ENCODE results near the gene RUNX1. TPM values are rescaled to one million over a fixed set of nuclear protein-coding genes. Genes with fewer than 3 reads are reported as not detected.

Gene RUNX1
- total and polyA plus RNA-seq, 2 donors (not counting 1 experiment from before 2014, with no cell fraction given) = 26.3 to 73.0 TPM

- Histone ChIP-seq H3K4me3 (ENCODE audit: control extremely low read depth in 1 of 5, extremely low read depth in 1 of 5, insufficient read depth in 1 of 5, low read depth in 2 of 5, low read length in 4 of 5) (peak overlapping the region; percentile 21 to 66 (median 45)), H3K79me2 (ENCODE audit: control insufficient read depth, insufficient read depth, low read length) (peaks cover 29% of the 10 kb centered on the region), H3K9me3 (ENCODE audit: control extremely low read depth in 1 of 3, control insufficient read depth in 2 of 3, insufficient read depth in 1 of 3, low read length in 2 of 3) (peaks cover 0 to 4% (median 0%) of the 10 kb centered on the region in 3 donors), H3K36me3 (replicated peaks in 1 of 2; ENCODE audit: control extremely low read depth in 1 of 2, control insufficient read depth in 1 of 2, extremely low read depth in 1 of 2, insufficient read depth in 2 of 2, low read length in 1 of 2) (no peaks in the 10 kb centered on the region), H2AFZ (ENCODE audit: insufficient read depth, low read depth, low read length, poor library complexity, severe bottlenecking) (no peak overlapping the region), H3K27me3 (replicated peaks in 1 of 4; ENCODE audit: control extremely low read depth in 1 of 4, control insufficient read depth in 3 of 4, insufficient read depth in 4 of 4, low read length in 3 of 4) (peaks cover 0 to 13% (median 2%) of the 10 kb centered on the region in 4 experiments), H3K4me1 (ENCODE audit: control insufficient read depth in 2 of 2, insufficient read depth in 2 of 2, low read length in 2 of 2) (peaks cover 63 to 70% of the 10 kb centered on the region in 2 donors), H3K4me2 (replicated peaks; ENCODE audit: low read depth, low read length, poor library complexity, severe bottlenecking) (peak overlapping the region; percentile 99), H4K20me1 (ENCODE audit: control insufficient read depth, insufficient read depth, low read length, poor library complexity, severe bottlenecking) (peaks cover 29% of the 10 kb centered on the region), H3K27ac (ENCODE audit: low read length in 2 of 2) (peak overlapping the region in 1 of 2 donors; percentile 25), H3K9ac (ENCODE audit: low read length) (peak overlapping the region; percentile 48)
- DNase-seq (peak; percentile 60), ATAC-seq (ENCODE audit: low read depth) (no peak)
- Mint-ChIP-seq H3K9me3 (ENCODE audit: insufficient read depth) (no peaks in the 10 kb centered on the region), H3K27me3 (no peaks in the 10 kb centered on the region), H3K4me1 (peaks cover 62% of the 10 kb centered on the region), H3K4me3 (peak overlapping the region; percentile 93), H3K27ac (peak overlapping the region; percentile 59)
- intact Hi-C loops (cut with micrococcal nuclease) = loop anchor here (10.0 kb wide), 2 partner anchors 638 to 1048 kb away; no protein-coding TSS in a partner anchor
- 30% methylated on average over 52 of the region's 56 CpGs for WGBS (ENCODE audit: insufficient coverage)
- ChIA-PET POLR2A (interaction anchor here (0.6 to 2.9 kb wide), 9 partner anchors 13 to 654 kb away, joined by 3 to 15 read pairs (median 3); no protein-coding TSS in a partner anchor), CTCF (interaction anchor here (0.5 to 11.6 kb wide), 15 partner anchors 10 to 729 kb away, joined by 3 to 131 read pairs (median 6); partner anchors contain the start of gene RUNX1)
- TF ChIP-seq, protein P1, sequence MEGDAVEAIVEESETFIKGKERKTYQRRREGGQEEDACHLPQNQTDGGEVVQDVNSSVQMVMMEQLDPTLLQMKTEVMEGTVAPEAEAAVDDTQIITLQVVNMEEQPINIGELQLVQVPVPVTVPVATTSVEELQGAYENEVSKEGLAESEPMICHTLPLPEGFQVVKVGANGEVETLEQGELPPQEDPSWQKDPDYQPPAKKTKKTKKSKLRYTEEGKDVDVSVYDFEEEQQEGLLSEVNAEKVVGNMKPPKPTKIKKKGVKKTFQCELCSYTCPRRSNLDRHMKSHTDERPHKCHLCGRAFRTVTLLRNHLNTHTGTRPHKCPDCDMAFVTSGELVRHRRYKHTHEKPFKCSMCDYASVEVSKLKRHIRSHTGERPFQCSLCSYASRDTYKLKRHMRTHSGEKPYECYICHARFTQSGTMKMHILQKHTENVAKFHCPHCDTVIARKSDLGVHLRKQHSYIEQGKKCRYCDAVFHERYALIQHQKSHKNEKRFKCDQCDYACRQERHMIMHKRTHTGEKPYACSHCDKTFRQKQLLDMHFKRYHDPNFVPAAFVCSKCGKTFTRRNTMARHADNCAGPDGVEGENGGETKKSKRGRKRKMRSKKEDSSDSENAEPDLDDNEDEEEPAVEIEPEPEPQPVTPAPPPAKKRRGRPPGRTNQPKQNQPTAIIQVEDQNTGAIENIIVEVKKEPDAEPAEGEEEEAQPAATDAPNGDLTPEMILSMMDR (IDR thresholded peaks at IDR 0.05) = no peak
- no peak for TF ChIP-seq EZH2 (IDR thresholded peaks at IDR 0.05; ENCODE audit: borderline replicate concordance, insufficient read depth, low read depth, low read length, poor library complexity, severe bottlenecking)
Observed at GRCh38 chr21:34886240-34887104, 162.6 kb downstream of the RUNX1 start.

Measured in B cell (primary cell).